HL-60/S4 treated with retinoic acid at 250 ng/mL for 4 days and 3 days (cell line): ENCODE data around the gene GRIK5.

ENCODE experiments used
- in situ Hi-C: fragments of 300-500 bp; cut with MboI; formaldehyde crosslinking; loops from 2 replicates; pipeline ENCODE4 v1.7.0; 2022; ENCODE audit warnings: low sequenced_read_pairs

The GRIK5 gene, protein sequence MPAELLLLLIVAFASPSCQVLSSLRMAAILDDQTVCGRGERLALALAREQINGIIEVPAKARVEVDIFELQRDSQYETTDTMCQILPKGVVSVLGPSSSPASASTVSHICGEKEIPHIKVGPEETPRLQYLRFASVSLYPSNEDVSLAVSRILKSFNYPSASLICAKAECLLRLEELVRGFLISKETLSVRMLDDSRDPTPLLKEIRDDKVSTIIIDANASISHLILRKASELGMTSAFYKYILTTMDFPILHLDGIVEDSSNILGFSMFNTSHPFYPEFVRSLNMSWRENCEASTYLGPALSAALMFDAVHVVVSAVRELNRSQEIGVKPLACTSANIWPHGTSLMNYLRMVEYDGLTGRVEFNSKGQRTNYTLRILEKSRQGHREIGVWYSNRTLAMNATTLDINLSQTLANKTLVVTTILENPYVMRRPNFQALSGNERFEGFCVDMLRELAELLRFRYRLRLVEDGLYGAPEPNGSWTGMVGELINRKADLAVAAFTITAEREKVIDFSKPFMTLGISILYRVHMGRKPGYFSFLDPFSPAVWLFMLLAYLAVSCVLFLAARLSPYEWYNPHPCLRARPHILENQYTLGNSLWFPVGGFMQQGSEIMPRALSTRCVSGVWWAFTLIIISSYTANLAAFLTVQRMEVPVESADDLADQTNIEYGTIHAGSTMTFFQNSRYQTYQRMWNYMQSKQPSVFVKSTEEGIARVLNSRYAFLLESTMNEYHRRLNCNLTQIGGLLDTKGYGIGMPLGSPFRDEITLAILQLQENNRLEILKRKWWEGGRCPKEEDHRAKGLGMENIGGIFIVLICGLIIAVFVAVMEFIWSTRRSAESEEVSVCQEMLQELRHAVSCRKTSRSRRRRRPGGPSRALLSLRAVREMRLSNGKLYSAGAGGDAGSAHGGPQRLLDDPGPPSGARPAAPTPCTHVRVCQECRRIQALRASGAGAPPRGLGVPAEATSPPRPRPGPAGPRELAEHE

DNA sequence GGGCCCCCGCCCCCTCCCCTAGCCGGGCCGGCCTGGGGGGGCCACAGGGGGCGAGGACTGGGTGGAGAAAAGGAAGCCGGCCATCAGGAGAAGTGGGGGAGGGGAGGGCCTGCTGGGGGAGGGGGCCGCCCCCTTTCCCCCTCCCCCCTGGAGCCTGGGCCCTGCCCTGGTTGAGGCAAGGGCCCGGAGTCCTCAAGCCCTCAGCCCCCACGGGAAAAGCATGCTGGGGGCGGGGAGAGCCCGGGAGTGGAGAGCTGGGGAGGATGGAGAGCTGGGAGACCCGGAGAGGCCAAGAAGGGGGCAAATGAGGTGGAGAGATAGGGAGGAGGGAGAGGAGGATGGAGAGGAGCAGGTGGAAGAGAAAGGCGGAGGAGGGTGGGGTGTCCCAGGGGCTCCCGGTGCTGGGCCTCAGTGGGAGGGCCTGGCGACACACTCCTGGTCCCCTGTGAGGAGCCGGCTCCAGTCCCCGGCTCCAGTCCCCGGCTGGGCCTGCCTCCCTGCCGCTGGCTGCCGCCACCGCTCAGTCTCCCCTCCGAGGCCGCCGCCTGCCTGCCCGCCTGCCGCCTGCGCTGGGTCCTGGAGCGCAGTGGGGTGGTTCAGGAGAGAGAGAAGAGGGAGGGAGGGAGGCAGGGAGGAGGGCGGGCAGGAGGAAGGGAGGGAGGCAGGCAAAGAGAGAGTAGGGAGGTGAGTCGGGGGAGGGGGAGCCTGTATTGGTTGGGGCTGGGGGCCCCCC is at the start of gene GRIK5:
Gene GRIK5, minus strand, starts transcription at position 588 of the 733 bp plus-strand sequence. CDS start 4,436 bp downstream, outside the sequence.
- in situ Hi-C loops: no loop called here

DNA sequence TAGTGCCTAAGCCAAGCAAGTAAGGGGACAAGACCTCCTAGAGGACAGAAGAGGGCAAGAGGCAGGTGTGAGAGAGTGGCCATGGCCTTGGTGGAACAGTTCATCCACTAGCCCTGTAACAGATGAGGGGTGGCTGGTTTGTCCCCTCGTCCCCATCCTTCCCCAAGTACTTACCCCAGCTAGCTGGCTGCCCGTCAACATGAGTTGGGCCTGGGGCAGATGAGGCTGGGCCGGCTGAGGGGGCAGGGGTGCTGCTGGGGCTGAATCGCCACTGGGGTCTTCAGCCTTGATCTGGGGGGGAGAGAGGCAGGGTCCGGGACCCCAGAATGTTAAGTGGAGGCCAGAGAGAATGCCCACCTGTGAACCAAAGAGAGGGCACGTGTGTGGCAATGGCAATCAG is 47.1 kb upstream of the GRIK5 start:
- in situ Hi-C loops: loop anchor here (25.0 kb wide), 1 partner anchor 470 kb away; the partner anchor contains the start of gene CEACAM8

DNA sequence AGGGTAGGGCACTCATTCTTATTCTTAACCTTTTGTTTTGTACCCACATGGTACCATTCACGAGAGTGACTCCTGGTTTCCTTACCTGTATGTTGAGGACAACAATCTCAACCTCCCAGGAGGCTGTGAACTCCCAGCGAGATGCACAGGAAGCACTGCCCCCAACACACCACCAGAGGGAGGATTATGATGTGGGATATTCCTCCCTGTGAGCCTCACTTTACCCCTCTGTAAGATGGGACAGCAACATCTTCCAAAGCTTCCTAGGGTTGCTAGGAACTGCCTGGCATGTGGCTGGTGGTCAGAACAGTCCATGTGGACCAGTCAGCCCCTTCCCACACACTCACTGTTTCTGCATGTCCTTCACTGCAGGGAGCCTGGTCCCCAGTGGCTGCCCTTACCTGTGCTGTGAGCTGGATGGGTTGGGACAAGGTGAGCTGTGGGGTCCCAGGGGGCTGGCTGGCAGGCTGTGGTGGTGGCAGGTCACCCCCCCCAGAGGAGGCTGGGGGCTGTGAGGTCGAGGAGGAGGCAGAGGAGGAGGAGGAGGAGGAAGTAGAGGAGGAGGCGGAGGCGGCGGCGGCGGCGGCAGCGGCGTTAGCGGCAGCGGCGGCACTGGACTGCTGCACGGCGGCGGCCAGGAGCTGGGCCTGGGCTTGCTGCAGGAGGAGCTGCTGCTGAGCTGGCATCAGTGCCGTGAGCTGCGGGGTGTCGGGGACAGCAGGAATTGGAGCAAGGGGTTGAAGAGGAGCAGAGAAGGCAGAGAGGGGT is 46.5 kb upstream of the GRIK5 start:
- in situ Hi-C loops: loop anchor here (25.0 kb wide), 1 partner anchor 471 kb away; the partner anchor contains the start of gene CEACAM8

DNA sequence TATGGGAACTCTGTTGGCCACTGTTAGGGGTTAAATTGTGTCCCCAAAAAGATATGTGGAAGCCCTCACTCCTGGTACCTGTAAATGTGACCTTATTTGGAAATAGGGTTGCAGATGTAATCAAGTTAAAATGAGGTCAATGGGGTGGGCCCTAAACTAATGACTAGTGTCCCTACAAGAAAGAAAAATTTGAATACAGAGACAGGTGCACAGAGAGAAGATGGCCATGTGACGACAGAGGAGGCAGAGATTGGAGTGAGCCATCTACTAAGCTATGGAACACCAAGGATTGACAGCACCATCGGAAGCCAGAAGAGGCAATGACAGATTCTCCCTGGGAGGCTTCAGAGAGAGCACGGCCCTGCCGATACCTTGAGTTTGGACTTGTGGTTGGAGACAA is 45.7 kb upstream of the GRIK5 start:
- in situ Hi-C loops: loop anchor here (25.0 kb wide), 1 partner anchor 472 kb away; the partner anchor contains the start of gene CEACAM8

DNA sequence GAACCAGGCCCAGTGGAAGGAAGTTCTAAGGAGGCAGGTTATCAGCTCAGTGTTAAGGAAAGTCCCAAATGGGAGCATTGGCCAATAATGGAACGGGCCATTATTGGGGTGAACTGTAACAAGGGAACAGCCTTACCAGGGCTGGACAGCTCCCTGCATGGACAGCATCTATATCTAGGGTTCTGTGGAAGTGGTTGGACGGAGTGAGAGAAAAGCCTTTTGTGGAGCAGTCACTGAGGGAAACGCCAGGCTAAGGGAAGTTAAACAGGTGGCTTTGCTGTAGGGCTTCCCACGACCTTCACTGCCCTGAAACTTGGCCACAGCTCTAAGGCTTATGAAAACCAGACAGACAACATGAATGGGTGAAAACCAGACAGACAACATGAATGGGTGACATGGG is 45.2 kb upstream of the GRIK5 start:
- in situ Hi-C loops: loop anchor here (25.0 kb wide), 1 partner anchor 472 kb away; the partner anchor contains the start of gene CEACAM8

DNA sequence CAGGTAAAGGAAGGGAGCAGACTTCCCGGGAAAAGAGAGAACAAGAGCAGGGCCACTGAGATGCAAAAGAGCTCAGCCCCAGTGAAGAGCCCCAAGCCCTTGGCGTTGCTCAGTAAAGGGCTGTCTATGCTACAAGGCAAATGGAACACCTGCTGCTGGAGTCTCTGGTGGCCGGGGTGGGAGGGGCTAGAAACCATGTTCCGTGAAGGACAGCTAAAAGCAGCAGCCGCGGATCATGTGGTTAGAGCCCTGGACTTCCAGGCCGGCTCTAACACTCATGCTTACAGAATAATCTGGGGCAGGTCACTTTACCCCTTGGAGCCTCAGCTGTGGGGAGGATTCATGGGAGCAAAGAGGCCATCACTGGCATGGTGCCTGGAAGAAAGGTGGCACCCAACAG is 44.4 kb upstream of the GRIK5 start:
- in situ Hi-C loops: loop anchor here (5.0 to 25.0 kb wide), 2 partner anchors 318 to 473 kb away; partner anchors contain the start of gene CEACAM8

DNA sequence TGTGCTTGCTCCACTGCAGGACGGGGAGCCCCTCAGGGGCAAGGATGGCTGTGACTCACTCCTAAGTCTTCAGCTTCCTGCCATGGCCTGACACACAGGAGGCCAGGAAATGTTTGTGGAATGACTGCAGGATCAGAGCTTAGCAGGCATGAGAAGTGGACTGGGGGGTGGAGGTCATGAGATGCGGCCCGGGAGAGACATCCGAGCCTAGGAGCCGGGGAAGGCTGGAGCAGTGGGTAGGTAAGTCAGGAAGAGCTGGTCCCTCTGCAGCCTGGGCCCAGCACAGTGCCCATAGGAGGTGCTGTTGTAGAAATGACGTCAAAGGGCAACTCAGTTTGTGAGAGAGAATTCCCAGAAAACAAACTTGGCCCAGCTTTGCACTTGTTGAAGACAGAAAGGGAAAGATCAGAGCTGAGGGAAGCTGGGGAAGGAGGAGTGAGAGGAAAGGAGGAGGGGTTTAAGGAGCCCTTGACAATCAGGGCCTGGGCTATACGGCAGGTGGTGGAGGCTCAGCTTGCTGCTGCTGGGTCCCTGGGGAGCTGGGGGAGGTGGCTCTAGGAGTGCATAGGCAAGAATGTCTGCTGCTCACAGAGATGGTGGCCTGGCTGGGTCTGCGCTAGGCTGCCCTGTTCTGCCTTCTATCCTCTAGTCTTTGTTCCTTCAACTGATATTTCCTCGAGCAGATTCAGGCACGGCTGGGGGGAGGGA is 43.8 kb upstream of the GRIK5 start:
- in situ Hi-C loops: loop anchor here (5.0 to 25.0 kb wide), 2 partner anchors 319 to 474 kb away; partner anchors contain the start of gene CEACAM8

DNA sequence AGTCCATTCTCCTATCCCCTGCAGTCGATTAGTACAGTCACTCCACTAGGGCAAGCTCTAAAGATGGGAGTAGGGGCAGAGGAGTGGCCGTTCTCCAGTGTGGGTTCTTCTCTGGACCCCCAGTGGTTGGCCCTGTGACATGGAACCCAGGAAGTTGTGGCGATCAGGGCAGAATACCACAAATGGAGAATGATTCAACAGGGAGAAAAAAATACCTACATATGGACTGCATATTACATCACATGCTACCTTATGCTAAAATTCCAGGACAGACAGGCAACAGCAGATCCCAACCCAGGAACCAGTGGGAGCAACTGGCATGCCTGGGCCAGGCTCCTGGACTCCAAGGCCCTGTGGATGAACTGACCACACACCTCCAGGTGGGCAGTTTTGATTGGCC is 41.8 kb upstream of the GRIK5 start:
- in situ Hi-C loops: loop anchor here (5.0 to 25.0 kb wide), 2 partner anchors 320 to 475 kb away; partner anchors contain the start of gene CEACAM8

DNA sequence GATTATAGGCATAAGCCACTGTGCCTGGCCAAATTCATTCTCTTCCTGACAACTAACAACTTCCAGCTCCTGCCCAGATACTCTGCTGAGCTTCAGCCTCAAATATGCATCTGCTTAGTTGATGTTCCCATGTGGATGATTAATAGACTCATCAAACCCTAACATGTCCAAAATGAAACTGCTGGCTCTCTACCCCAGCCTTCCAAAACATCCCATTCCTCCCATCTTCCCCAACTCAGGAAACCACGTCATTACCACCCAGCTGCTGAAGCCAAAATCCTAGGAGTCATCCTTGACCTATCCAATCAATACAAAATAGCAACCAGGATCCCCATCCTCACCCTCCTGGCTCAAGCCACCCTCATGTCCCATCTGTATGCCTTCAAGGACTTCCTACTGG is 41.4 kb upstream of the GRIK5 start:
- in situ Hi-C loops: loop anchor here (5.0 to 25.0 kb wide), 2 partner anchors 321 to 476 kb away; partner anchors contain the start of gene CEACAM8

DNA sequence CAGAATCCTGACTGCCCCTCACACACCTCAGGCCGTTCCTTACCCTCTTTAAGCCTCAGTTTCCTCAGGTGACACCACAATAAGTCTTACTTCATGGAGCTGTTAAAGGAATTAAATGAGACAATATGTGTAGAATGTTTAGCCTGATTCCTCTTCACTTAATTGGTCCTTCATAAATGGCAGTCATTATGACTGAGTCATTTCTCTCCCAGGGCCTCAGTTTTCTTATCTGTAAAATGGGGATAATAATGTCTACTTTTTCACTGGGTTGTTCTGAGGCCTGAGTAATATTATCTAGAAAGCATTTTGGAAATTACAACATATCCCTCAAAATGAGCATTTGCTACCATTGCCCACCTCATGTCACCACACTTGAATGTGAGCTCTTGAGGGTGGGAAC is 40.7 kb upstream of the GRIK5 start:
- in situ Hi-C loops: loop anchor here (5.0 to 25.0 kb wide), 2 partner anchors 322 to 477 kb away; partner anchors contain the start of gene CEACAM8

DNA sequence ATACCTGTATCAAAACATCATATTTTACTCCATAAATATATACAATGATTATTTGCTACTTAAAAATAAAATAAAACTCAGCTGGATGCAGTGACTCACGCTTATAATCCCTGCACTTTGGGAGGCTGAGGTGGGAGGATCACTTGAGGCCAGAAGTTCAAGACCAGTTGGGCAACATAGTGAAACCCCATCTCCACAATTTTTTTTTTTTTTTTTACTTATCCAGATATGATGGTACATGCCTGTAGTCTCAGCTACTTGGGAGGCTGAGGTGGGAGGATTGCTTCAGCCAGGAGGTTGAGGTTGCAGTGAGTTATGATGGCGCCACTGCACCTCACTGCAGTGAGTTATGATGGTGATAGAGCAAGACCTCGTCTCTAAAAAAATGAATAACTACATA is 39.9 kb upstream of the GRIK5 start:
- in situ Hi-C loops: loop anchor here (5.0 to 25.0 kb wide), 2 partner anchors 322 to 477 kb away; partner anchors contain the start of gene CEACAM8

DNA sequence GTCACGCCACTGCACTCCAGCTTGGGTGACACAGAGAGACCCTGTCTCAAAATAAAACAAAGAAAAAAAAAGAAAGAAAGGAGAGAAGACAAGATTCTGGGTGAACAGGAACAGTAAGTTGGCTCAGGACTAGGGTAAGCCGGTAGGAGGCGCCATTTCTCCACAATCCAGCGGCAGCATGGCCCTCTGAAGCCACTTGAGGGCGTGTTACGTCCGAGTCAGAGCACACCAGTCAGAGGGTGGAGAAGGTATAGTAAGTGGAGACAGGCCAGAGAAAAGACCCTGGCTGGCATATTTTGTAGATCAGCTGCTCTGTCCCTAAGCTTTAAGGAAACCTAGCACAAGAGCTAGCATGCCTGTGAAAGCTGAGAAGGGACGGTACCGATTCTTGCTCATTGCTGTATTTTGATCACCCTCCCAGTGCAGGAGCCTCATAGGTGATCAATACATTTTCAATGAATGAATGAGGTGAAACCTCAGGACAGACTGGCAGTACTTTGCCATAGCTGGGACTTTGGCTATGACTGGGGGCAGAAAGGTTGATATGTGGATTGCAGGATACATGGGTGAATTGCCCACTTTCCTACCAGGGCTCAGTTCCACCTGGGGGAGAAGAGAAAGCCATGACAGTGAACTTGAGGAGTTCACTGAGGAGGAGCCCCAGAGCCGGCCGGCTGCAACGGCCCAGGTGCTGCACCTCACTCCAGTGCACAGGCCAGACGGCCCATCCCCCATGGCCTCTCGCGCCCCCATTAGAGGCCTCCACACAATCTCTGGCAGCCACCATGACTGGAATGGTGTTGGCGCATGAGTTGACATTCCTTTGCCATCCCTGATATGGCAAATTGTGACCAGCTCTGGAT is 38.8 kb upstream of the GRIK5 start:
- in situ Hi-C loops: loop anchor here (25.0 kb wide), 1 partner anchor 479 kb away; the partner anchor contains the start of gene CEACAM8

DNA sequence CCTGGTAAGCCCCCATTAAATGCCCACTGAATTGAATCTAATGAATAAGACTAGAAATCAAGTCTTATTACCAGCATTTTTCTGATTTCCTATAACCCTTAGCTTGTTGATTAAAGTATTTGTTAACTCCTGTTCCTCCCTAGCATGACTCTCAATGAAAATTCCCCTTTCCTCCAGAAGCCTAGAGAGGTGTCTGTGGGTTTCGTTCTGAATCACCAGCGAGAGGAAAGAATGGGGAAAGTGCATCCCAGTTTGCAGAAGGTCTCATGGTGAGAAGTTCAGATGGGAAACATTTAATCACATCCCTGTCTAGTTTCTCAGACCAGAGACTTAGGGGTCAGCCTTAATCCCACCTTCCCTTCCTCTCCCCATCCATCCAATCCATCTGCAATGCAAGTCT is 35.4 kb upstream of the GRIK5 start:
- in situ Hi-C loops: loop anchor here (25.0 kb wide), 1 partner anchor 482 kb away; the partner anchor contains the start of gene CEACAM8

DNA sequence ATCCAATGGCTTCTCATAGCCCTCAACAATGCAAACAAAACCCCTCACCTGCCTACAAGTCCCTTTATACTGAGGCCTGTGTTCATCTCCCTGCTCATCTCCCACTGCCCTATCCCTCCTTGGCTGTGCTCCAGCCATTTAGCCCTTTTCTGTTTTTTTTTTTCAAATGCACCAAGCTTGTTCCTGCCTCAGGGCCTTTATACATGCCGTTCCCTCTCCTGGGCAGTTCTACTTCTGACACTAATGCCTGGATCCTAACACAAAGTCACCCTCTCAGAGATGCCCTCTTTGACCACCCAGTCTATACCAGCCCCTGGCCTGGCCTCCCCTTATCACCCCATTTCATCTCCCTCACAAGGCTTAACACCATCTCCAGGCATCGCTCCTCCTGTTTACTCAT is 32.9 kb upstream of the GRIK5 start:
- in situ Hi-C loops: loop anchor here (25.0 kb wide), 1 partner anchor 484 kb away; the partner anchor contains the start of gene CEACAM8

DNA sequence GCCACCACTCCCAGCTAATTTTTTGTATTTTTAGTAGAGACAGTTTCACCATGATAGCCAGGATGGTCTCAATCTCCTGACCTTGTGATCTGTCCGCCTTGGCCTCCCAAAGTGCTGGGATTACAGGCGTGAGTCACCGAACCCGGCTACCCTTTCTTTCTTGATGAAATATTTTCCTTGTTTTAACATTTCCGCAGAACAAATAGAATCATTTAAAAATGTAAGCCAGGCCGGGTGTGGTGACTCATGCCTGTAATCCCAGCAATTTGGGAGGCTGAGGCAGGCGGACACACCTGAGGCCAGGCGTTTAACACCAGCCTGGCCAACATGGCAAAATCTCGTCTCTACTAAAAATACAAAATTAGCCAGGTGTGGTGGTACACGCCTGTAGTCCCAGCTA is 30.2 kb upstream of the GRIK5 start:
- in situ Hi-C loops: loop anchor here (25.0 kb wide), 1 partner anchor 487 kb away; the partner anchor contains the start of gene CEACAM8

DNA sequence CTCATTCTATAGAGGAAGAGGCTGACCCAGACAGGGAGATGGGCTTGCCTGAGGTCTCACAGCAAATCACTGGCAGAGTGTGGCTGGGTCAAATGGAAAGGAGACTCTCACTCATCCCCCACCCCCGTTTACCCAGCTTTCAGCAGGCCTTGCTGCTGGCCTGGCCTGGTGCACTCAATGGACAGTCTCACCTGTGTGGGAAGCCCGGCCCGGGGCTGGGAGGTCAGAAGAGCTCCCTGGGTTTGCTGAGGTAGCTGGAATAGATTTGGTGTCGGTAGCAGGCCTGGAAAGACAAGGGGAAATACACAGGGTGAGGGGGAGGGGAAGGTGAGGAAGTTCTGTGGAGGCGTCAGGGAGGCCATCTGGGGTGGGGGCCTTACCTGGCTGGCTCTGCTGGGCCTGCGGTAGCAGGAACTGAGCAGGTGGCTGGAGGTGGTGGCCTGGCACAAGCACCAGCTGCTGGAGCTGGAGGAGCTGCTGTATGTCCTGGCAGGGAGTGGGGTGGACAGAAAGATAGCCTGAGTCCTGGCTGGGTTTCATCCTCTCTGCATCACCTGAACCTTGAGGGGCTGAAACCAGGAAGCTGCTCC is 29.4 kb upstream of the GRIK5 start:
- in situ Hi-C loops: no loop called here

DNA sequence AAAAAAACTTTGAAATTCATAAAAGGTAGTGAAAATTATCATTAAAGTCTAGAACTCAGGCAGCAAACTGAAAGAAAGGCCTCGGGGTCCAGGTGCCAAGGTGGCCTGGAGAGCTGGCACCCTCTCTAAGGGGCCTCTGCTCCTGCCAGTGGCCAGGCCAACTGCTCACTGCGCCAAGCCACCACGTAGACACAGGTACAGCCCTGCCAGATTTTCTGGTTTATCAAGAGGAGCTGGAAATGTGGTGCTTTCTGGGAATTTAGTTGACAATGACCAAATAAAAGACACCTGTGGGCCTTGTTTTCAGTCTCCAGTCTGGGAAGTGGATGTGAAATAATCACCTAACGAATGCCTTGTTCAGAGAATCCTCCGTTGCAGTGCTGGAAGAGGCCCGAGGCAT is 28.8 kb upstream of the GRIK5 start:
- in situ Hi-C loops: no loop called here
